Esophagus muscularis mucosa (tissue), 4 donors: ENCODE data around the gene EPC1. TPM values are rescaled to one million over a fixed set of nuclear protein-coding genes. Genes with fewer than 3 reads are reported as not detected.

Experiments
- DNase-seq: peaks from one replicate; pipeline ENCODE4 v3.0.0-alpha.2; 2017; ENCODE audit errors: extremely low spot score
- H3K27ac ChIP-seq, 4 donors: fragments of 200-600 bp; sonication (generic); replicated peaks in 1 of 4; 1 replicate in 3 of 4; 2 replicates in 1 of 4; pipeline ENCODE4 v1.5.1; 2016 to 2019; ENCODE audit warnings: mild to moderate bottlenecking in 1 of 4
- H3K27me3 ChIP-seq, 4 donors: fragments of 200-600 bp; sonication (generic); one replicate each; pipeline versions ENCODE4 v1.5.1 to v1.6.0; 2016 to 2019
- H3K36me3 ChIP-seq, 4 donors: fragments of 200-600 bp; sonication (generic); one replicate each; pipeline ENCODE4 v1.5.1; 2016 to 2019
- H3K4me1 ChIP-seq, 4 donors: fragments of 200-600 bp; sonication (generic); one replicate each; pipeline ENCODE4 v1.5.1; 2016 to 2019
- H3K4me3 ChIP-seq, 4 donors: fragments of 200-600 bp; sonication (generic); 1 replicate in 2 of 4; 2 replicates in 2 of 4; pipeline ENCODE4 v1.5.1; 2016 to 2019; ENCODE audit warnings: mild to moderate bottlenecking in 4 of 4, moderate library complexity in 1 of 4
- H3K9me3 ChIP-seq, 4 donors: fragments of 200-600 bp; sonication (generic); 1 replicate in 3 of 4; 2 replicates in 1 of 4; pipeline ENCODE4 v1.5.1; 2016 to 2019
- CTCF ChIP-seq, 3 experiments: fragments of 200-600 bp in 2 of 3; fragments of 450-650 bp in 1 of 3; sonication (generic) in 2 of 3; IDR thresholded peaks; one replicate each; pipeline ENCODE4 v1.5.1; 2017 to 2019; ENCODE audit warnings: antibody characterized with exemption in 3 of 3, mild to moderate bottlenecking in 2 of 3, moderate library complexity in 1 of 3
- EP300 ChIP-seq: sonication (generic); formaldehyde crosslinking; IDR thresholded peaks from one replicate; pipeline ENCODE4 v1.6.1; 2017; ENCODE audit warnings: antibody characterized with exemption
- POLR2A ChIP-seq: fragments of 450-650 bp; IDR thresholded peaks from one replicate; pipeline ENCODE4 v1.6.1; 2017; ENCODE audit warnings: antibody characterized with exemption, moderate library complexity, mild to moderate bottlenecking, low read depth
- POLR2AphosphoS5 ChIP-seq, 2 donors: sonication (generic); formaldehyde crosslinking; IDR thresholded peaks; one replicate each; pipeline ENCODE4 v1.6.1; 2017; ENCODE audit warnings: antibody characterized with exemption in 2 of 2
- WGBS: methylation state at CpG from one replicate; pipeline ENCODE4 v1.1.5; 2018; 5-methylcytosine and 5-hydroxymethylcytosine counted together
- intact Hi-C: fragments of 100-400 bp; cut with DNase I; formaldehyde crosslinking; loops from one replicate; pipeline ENCODE4 v1.15.1; 2023
- total RNA-seq, 4 donors: library from RNA; depleted of rRNA; stranded (reverse); fragments of >200 nt; gene quantifications; one replicate each; pipeline versions ENCODE4 v1.1.0 to v1.2.1, GENCODE V29; 2016

EPC1 gene
- total RNA-seq, 4 donors from 2014 or later = 23.5 to 40.4 (median 35.2) TPM

DNA sequence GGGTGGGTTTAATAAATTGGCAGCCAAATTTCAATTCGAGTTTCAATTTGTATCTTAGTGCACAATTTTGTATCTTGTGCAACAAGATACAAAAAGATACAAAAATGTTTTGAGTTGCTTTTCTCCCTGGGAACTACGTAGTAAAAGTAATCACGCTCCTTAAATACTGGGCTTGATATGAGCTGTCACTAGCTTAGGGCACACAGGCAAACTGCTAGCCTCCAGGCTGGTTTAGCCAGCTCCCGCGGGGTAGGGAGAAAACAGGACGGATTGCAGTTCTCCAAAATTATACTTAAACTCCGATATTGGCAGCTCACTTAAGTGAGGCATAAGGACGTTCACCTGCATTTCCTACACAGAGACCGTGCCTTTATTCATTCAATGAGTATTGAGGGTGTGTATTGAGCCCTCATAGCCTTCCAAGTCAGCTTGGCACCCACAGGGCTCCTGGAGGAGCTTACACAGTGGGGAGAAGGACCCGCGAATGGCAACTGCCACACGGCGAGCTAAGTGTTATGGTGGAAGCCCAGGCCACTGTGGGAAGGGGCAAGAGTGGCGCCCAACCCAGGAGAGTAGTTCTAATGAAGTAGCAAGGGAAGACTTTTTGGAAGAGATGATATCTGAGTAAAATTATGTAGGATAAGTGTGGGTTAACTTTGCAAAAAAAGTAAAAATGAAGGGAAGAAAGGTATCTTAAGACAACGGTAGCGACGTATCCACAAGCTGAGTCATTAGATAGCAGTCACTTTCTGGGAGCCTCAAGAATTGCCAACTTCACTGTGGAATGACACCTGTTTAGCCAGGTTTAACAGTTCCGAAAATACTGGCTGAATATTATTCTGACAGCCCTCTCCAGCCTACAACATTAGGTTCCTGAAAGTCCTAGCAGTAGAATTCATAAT is 1.6 kb upstream of the EPC1 start:
- no peak for TF ChIP-seq POLR2A
- no peak for TF ChIP-seq POLR2AphosphoS5 (IDR thresholded peaks at IDR 0.05)
- TF ChIP-seq CTCF (IDR thresholded peaks at IDR 0.05) = no peak
- intact Hi-C loops = loop anchor here (5.0 to 10.0 kb wide), 3 partner anchors 91 to 291 kb away; partner anchors contain the start of gene KIF5B
- WGBS = 79% methylated on average over 18 of the region's 18 CpGs
- H3K9me3 ChIP-seq = no peaks in the 10 kb centered on the region
- H3K4me1 ChIP-seq = peaks cover 45 to 81% (median 72%) of the 10 kb centered on the region in 4 donors
- H3K4me3 ChIP-seq = peak overlapping the region in 3 of 4 donors; percentile 82 to 95 (median 94)
- H3K27ac ChIP-seq = peak overlapping the region in 2 of 4 donors; percentile 7 to 99
- DNase-seq = no peak
- peaks cover 0 to 6% (median 0%) of the 10 kb centered on the region in 4 donors for H3K27me3 ChIP-seq
- peaks cover 0 to 12% (median 0%) of the 10 kb centered on the region in 4 donors for H3K36me3 ChIP-seq

DNA sequence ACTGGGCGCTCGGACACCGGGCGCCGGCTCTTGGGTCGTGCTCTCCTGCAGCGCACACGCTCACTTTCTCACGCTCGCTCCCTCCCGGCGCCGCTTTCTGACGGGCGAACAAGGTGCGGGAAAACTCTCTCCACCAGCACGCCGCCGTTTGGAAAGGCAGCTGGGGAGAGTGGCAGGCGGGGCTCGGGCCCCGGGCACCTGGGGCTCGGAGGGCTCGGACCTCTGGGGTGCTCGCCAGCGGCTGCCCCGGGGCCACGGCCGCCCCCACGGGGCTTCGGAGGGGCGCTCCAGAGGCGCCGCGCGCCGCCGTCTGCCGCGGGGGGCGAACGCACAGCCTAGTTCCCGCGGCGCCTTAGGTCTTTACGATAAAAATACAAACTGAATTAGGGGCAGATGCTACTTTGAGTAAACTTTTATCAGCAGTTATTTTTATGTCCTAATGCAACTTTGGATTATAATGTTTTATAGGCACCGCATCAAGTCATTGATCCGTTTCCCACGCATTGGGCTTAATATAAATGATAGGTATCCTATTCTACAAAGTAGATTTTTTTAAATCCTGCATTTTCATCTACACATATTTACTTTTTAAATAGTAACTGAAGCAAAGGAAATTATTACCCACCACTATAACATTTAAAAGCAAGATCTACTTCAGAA is 535 bp upstream of the EPC1 start:
- intact Hi-C loops = loop anchor here (2.0 to 10.0 kb wide), 4 partner anchors 90 to 290 kb away; partner anchors contain the start of gene KIF5B
- H3K27ac ChIP-seq = peak overlapping the region; percentile 98 to 100 (median 100)
- H3K36me3 ChIP-seq = peaks cover 0 to 12% (median 0%) of the 10 kb centered on the region in 4 donors
- H3K4me3 ChIP-seq = peak overlapping the region; percentile 82 to 95 (median 89)
- peaks cover 0 to 6% (median 0%) of the 10 kb centered on the region in 4 donors for H3K27me3 ChIP-seq
- DNase-seq = no peak
- TF ChIP-seq POLR2AphosphoS5 (IDR thresholded peaks at IDR 0.05) (no peak), POLR2A (no peak), EP300 (no peak), CTCF (IDR thresholded peaks at IDR 0.05) (no peak)
- WGBS = 0% methylated on average over 13 of the region's 49 CpGs
- peaks cover 47 to 81% (median 72%) of the 10 kb centered on the region in 4 donors for H3K4me1 ChIP-seq
- H3K9me3 ChIP-seq = no peaks in the 10 kb centered on the region

GRCh38 chr10:32346134-32346550 is 816 bp downstream of the EPC1 start:
- Histone ChIP-seq H3K9me3 (no peaks in the 10 kb centered on the region), H3K36me3 (peaks cover 0 to 12% (median 0%) of the 10 kb centered on the region in 4 donors), H3K4me1 (peaks cover 54 to 83% (median 79%) of the 10 kb centered on the region in 4 donors), H3K27ac (peak overlapping the region; percentile 98 to 100 (median 100)), H3K4me3 (peak overlapping the region; percentile 82 to 95 (median 89)), H3K27me3 (peaks cover 0 to 6% (median 0%) of the 10 kb centered on the region in 4 donors)
- intact Hi-C loops = loop anchor here (2.0 to 10.0 kb wide), 4 partner anchors 89 to 289 kb away; partner anchors contain the start of gene KIF5B
- under 1% methylated on average over 21 of the region's 30 CpGs for WGBS
- TF ChIP-seq EP300 (no peak), POLR2AphosphoS5 (IDR thresholded peaks at IDR 0.05) (peak; percentile 75 to 76), CTCF (IDR thresholded peaks at IDR 0.05) (peak; percentile 94 to 99 (median 95))
- DNase-seq = peak; percentile 98

DNA sequence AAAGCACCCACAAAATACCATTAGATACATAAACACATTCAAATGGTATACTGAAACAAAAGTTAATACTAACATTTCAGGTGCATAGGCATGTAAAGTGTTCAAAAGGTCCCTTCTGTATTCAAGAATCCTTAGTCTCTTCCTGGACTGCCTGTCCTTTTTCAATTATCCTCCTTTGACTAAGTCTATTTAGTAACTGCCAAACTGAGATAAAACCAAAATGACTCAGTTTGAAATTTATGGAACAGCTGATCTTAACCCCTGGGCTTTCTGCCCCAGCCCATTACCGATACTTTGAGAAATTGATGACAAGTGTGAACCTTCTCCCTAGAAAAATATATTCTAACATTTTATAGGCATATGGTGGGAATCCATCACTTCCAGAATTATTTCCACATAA is 5.4 kb downstream of the EPC1 start:
- H3K9me3 ChIP-seq = no peaks in the 10 kb centered on the region
- H3K36me3 ChIP-seq = peaks cover 0 to 12% (median 0%) of the 10 kb centered on the region in 4 donors
- no peak overlapping the region for H3K4me3 ChIP-seq
- whole genome bisulfite sequencing = 82% methylated on average over 1 of the region's 1 CpG
- TF ChIP-seq POLR2A (no peak), EP300 (no peak), POLR2AphosphoS5 (IDR thresholded peaks at IDR 0.05) (no peak), CTCF (IDR thresholded peaks at IDR 0.05) (no peak)
- H3K27ac ChIP-seq = peak overlapping the region in 1 of 4 donors; percentile 20
- H3K4me1 ChIP-seq = peaks cover 68 to 91% (median 89%) of the 10 kb centered on the region in 4 donors
- H3K27me3 ChIP-seq = peaks cover 0 to 3% (median 0%) of the 10 kb centered on the region in 4 donors
- no peak for DNase-seq
- intact Hi-C loops = loop anchor here (10.0 kb wide), 1 partner anchor 147 kb away; no protein-coding TSS in a partner anchor
